HepG2 (cell line): ENCODE measurements around the gene MAPK11. TPM values are rescaled to one million over a fixed set of nuclear protein-coding genes. Genes with fewer than 3 reads are reported as not detected.
A peak's percentile ranks its signal among the peaks of the same experiment; 100 is the strongest.

ENCODE experiments used
- ATAC-seq: fragments of 200-7000 bp; cut with Tn5 transposase; 3 replicates; pipeline ENCODE4 v1.9.1; 2020; ENCODE audit warnings: mild to moderate bottlenecking, moderate library complexity
- BruUV-seq: library from RNA; stranded (reverse); fragments of 400-500 nt; replicated peaks from 2 replicates; lab custom pipeline; 2021; lab: Mats Ljungman, UMichigan
- CTCF ChIA-PET: fragments of 300-600 bp; formaldehyde crosslinking; extraction: SDS; loops from one replicate; lab custom pipeline; 2021; ENCODE audit warnings: low total read pairs, inconsistent platforms, low intra/inter-chr PET ratio; lab: Yijun Ruan, JAX
- POLR2A ChIA-PET: fragments of 350-600 bp; sonication (Branson Sonifier 250); formaldehyde crosslinking; loops from one replicate; lab custom pipeline; 2020; ENCODE audit warnings: antibody characterized with exemption, inconsistent platforms; lab: Yijun Ruan, JAX
- DNase-seq: peaks from one replicate; pipeline ENCODE4 v3.0.0-alpha.2; 2015; ENCODE audit warnings: low spot score
- FAIRE-seq: peaks from 3 replicates; lab custom pipeline; 2011; peaks lifted over from hg19 to GRCh38; lab: Jason Lieb, UNC
- H2AFZ ChIP-seq: one replicate; pipeline ENCODE4 v1.6.1; 2011; ENCODE audit warnings: low read length, inconsistent platforms
- H3K27ac ChIP-seq: fragments of 300-600 bp; 3 replicates; pipeline ENCODE4 v1.8.0; 2011; ENCODE audit warnings: mixed run types, mild to moderate bottlenecking, mixed read lengths, low read length, inconsistent platforms; ENCODE audit not compliant: insufficient read depth; ENCODE audit errors: extremely low read length
- H3K27me3 ChIP-seq, 2 experiments: fragments of 200-600 bp in 1 of 2; 2 replicates in 1 of 2; 3 replicates in 1 of 2; pipeline versions ENCODE4 v1.6.0 to v1.8.0; 2011; ENCODE audit warnings: low read length in 2 of 2, mild to moderate bottlenecking in 2 of 2, moderate library complexity in 2 of 2, inconsistent platforms in 1 of 2; ENCODE audit not compliant: insufficient read depth in 2 of 2, control insufficient read depth in 1 of 2
- H3K36me3 ChIP-seq, 2 experiments: fragments of 200-600 bp in 1 of 2; replicated peaks in 1 of 2; 2 replicates in 1 of 2; 3 replicates in 1 of 2; pipeline versions ENCODE4 v1.5.1 to v1.8.0; 2011; ENCODE audit warnings: low read length in 2 of 2, inconsistent platforms in 1 of 2; ENCODE audit not compliant: insufficient read depth in 2 of 2, control insufficient read depth in 1 of 2
- H3K4me1 ChIP-seq: 2 replicates; pipeline ENCODE4 v1.5.1; 2012; ENCODE audit warnings: low read length, inconsistent platforms; ENCODE audit not compliant: insufficient read depth
- H3K4me2 ChIP-seq: 2 replicates; pipeline ENCODE4 v1.6.0; 2011; ENCODE audit warnings: low read depth, low read length, inconsistent platforms
- H3K4me3 ChIP-seq, 3 experiments: fragments of 200-600 bp in 1 of 3; sonication (generic), shearing (Covaris generic) in 1 of 3; replicated peaks in 1 of 3; 2 replicates each; pipeline ENCODE4 v1.5.1; 2011 to 2016; ENCODE audit warnings: low read length in 3 of 3, inconsistent platforms in 2 of 3, low read depth in 2 of 3, mild to moderate bottlenecking in 2 of 3, control low read depth in 1 of 3, mixed read lengths in 1 of 3; ENCODE audit not compliant: insufficient read depth in 1 of 3
- H3K79me2 ChIP-seq: one replicate; pipeline ENCODE4 v1.6.1; 2011; ENCODE audit warnings: low read length, inconsistent platforms; ENCODE audit not compliant: insufficient read depth
- H3K9ac ChIP-seq: 2 replicates; pipeline ENCODE4 v1.6.0; 2011; ENCODE audit warnings: mild to moderate bottlenecking, low read depth, low read length, inconsistent platforms; ENCODE audit not compliant: insufficient read depth
- H3K9me3 ChIP-seq: 2 replicates; pipeline ENCODE4 v1.5.1; 2012; ENCODE audit warnings: mild to moderate bottlenecking, low read length
- H4K20me1 ChIP-seq: 2 replicates; pipeline ENCODE4 v1.6.0; 2011; ENCODE audit warnings: inconsistent platforms, mild to moderate bottlenecking, low read length, moderate library complexity; ENCODE audit not compliant: insufficient read depth
- AGO2 ChIP-seq: fragments of 200-400 bp; formaldehyde crosslinking; optimal IDR thresholded peaks from 2 replicates; pipeline ENCODE3; 2017; ENCODE audit warnings: mild to moderate bottlenecking, low read depth, low read length, moderate library complexity
- MIXL1 ChIP-seq: IDR thresholded peaks from 2 replicates; pipeline ENCODE4 v1.6.1; 2016
- RBM22 ChIP-seq: fragments of 200-400 bp; formaldehyde crosslinking; optimal IDR thresholded peaks from 2 replicates; pipeline ENCODE3; 2017; ENCODE audit warnings: mild to moderate bottlenecking, low read length, moderate library complexity
- ZNF546 ChIP-seq: sonication (generic); formaldehyde crosslinking; conservative IDR thresholded peaks from 2 replicates; pipeline ENCODE4 v1.8.1; 2023; ENCODE audit warnings: mild to moderate bottlenecking, missing genetic modification reagents
- WGBS: methylation state at CpG from one replicate; pipeline ENCODE4 v1.1.6; 2017; ENCODE audit warnings: low lambda C conversion rate; 5-methylcytosine and 5-hydroxymethylcytosine counted together
- in situ Hi-C: cut with HindIII; loops from 2 replicates; pipeline ENCODE4 v1.10.0; 2017; ENCODE audit warnings: low pct_unique_long_range_greater_than_20kb; ENCODE audit not compliant: extremely low pct_ligation_motif_present
- intact Hi-C: fragments of 100-400 bp; cut with micrococcal nuclease; formaldehyde crosslinking; loops from one replicate; pipeline ENCODE4 v1.10.0; 2022; ENCODE audit not compliant: unreplicated experiment
- polyA plus RNA-seq, 8 experiments: library from polyadenylated mRNA; depleted of rRNA in 3 of 8; stranded (reverse) in 7 of 8; unstranded in 1 of 8; fragments of >200 nt; fragmentation: Illumina TruSeq in 4 of 8; extraction: Trizol in 4 of 8; gene quantifications; 2 replicates each; pipeline versions ENCODE4 v1.2.1 to v1.2.3, GENCODE V29; 2011 to 2016; ENCODE audit warnings: low read depth in 4 of 8, missing spikeins in 1 of 8, mixed read lengths in 1 of 8; ENCODE audit not compliant: insufficient read depth in 1 of 8
- total RNA-seq, 5 experiments: library from RNA; depleted of rRNA; stranded (reverse); fragments of >200 nt; fragmentation: Illumina TruSeq; extraction: Trizol; gene quantifications; 2 replicates each; pipeline ENCODE4 v1.2.3, GENCODE V29; 2016; ENCODE audit warnings: low read depth in 1 of 5
- TF ChIP-seq, protein P1 (sequence below), 2 experiments: sonication (generic) in 1 of 2; formaldehyde crosslinking in 1 of 2; IDR thresholded peaks; 2 replicates each; pipeline versions ENCODE4 v1.4.0 to v1.6.1; 2018 to 2020; ENCODE audit warnings: missing genetic modification reagents in 2 of 2, borderline replicate concordance in 1 of 2, low read depth in 1 of 2, mild to moderate bottlenecking in 1 of 2, missing biosample characterization in 1 of 2
- TF ChIP-seq, protein P2 (sequence below): sonication (generic); formaldehyde crosslinking; IDR thresholded peaks from 2 replicates; pipeline ENCODE4 v1.9.0; 2021; ENCODE audit warnings: missing genetic modification reagents, mild to moderate bottlenecking, borderline replicate concordance

MAPK11 gene
- total and polyA plus RNA-seq, 2 of the 13 experiments (the other 11 are each of a cell fraction or from before 2014, with no cell fraction given): 0.15 to 0.17 TPM

DNA sequence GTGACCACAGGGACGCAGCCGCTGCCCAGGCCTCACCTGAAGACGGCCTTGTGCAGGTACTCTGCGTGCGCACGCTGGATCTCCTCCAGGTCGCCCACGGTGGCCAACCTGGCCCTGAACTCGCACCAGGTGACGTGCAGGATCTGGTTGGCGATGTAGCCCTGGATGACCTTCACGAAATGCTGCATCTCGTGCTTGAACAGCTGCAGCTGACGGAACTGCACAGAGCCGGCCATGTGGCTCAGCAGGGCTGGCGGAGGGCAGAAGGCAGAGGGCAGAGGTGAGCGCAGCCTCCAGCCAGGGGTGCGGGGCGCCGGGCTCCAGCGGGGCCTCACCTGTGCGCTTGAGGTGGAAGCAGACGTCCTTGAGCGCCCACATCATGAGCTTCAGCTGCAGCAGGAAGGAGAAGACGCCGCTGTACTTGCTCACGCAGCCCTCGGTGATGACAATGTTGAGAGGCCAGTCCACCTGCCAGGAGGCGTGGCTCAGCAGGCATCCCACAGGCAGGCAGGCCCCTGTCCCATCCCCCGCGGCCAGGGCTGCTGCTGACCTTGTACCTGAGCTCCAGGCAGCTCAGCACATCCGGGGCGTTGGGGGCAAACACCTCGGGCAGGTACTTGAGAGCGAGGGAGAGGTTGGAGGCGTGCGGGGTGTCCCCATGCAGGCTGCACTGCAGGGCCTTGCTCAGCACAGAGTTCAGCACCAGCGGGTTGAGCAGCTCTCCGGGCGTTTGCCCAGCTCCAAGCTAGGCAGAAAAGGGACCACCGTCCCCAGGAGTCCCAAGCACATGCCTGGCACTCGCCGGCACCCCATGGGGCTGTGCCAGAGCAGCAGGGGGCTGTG is 51.8 kb downstream of the MAPK11 start (continued):
- TF ChIP-seq, protein P1, sequence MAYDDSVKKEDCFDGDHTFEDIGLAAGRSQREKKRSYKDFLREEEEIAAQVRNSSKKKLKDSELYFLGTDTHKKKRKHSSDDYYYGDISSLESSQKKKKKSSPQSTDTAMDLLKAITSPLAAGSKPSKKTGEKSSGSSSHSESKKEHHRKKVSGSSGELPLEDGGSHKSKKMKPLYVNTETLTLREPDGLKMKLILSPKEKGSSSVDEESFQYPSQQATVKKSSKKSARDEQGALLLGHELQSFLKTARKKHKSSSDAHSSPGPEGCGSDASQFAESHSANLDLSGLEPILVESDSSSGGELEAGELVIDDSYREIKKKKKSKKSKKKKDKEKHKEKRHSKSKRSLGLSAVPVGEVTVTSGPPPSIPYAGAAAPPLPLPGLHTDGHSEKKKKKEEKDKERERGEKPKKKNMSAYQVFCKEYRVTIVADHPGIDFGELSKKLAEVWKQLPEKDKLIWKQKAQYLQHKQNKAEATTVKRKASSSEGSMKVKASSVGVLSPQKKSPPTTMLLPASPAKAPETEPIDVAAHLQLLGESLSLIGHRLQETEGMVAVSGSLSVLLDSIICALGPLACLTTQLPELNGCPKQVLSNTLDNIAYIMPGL (CRISPR knock-in tag; IDR thresholded peaks at IDR 0.05; ENCODE audit: borderline replicate concordance in 1 of 2, low read depth in 1 of 2): no peak
- peak; percentile 77 for TF ChIP-seq AGO2
- TF ChIP-seq, all 625 proteins: peak for 8

DNA sequence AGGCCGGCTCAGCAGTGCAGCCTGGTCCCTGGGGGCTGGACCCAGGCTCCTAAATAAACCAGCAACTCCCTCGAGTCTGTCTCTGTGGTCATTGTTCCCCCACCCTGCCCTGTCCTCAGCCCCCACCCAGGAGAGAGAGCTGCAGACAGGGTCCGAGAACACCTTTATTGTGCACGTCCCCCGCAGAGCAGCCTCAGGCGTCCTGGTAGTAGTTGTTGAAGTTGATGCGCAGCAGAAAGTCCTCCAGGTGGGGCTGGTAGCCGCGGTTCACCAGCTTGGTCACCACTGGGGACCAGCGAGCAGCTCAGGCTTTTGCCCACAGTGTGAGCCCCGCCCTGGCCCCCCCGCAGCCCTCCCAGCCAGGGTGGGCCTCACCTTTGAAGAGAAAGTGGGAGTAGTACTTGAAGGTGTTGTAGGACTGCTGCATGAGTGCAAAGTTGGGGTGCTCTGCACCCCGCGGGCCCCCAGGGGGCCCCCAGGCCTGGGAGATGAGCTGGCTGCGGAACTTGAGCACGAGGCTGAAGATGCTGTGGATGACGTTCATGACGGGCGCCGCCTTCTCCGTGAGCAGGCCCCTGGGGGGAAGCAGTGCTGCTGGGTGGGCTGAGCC is 52.5 kb downstream of the MAPK11 start:
- intact Hi-C loops (no loop called here), in situ Hi-C loops (no loop called here)
- no peak overlapping the region for H3K27ac ChIP-seq
- H3K27me3 ChIP-seq: no peaks in the 10 kb centered on the region
- ChIA-PET POLR2A (interaction anchor here (1.3 kb wide), 1 partner anchor 33 kb away, joined by 3 read pairs; the partner anchor contains the start of gene HDAC10), CTCF (interaction anchor here (0.6 kb wide), 1 partner anchor 124 kb away, joined by 3 read pairs; no protein-coding TSS in a partner anchor)
- peaks cover 22 to 70% of the 10 kb centered on the region in 2 experiments; a peak in 4 of 5 replicates for H3K36me3 ChIP-seq
- no peak for ATAC-seq
- DNase-seq: no peak
- TF ChIP-seq MIXL1 (CRISPR knock-in tag) (no peak), RBM22 (peak; percentile 71), ZNF546 (CRISPR knock-in tag) (no peak)
- TF ChIP-seq, protein P2, sequence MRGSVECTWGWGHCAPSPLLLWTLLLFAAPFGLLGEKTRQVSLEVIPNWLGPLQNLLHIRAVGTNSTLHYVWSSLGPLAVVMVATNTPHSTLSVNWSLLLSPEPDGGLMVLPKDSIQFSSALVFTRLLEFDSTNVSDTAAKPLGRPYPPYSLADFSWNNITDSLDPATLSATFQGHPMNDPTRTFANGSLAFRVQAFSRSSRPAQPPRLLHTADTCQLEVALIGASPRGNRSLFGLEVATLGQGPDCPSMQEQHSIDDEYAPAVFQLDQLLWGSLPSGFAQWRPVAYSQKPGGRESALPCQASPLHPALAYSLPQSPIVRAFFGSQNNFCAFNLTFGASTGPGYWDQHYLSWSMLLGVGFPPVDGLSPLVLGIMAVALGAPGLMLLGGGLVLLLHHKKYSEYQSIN (CRISPR knock-in tag): no peak
- H3K9ac ChIP-seq: no peak overlapping the region
- BruUV-seq: no TSS peak
- H3K4me2 ChIP-seq: no peak overlapping the region
- peaks cover 12% of the 10 kb centered on the region for H3K79me2 ChIP-seq
- no peak for FAIRE-seq
- H3K9me3 ChIP-seq: no peaks in the 10 kb centered on the region
- H2AFZ ChIP-seq: no peak overlapping the region
- H3K4me1 ChIP-seq: no peaks in the 10 kb centered on the region
- H3K4me3 ChIP-seq: no peak overlapping the region
- peaks cover 5% of the 10 kb centered on the region; the same call in 1 of the 2 replicates for H4K20me1 ChIP-seq
- 96% methylated on average over 16 of the region's 21 CpGs for WGBS
